DMS79 treated with DMSO at 0.1 percent for 48 hours (cell line): ENCODE results near the gene DHX35.

Experiments used
- DNase-seq: peaks from one replicate; lab custom pipeline; 2025; lab: John Stamatoyannopoulos, UW

Gene DHX35, protein sequence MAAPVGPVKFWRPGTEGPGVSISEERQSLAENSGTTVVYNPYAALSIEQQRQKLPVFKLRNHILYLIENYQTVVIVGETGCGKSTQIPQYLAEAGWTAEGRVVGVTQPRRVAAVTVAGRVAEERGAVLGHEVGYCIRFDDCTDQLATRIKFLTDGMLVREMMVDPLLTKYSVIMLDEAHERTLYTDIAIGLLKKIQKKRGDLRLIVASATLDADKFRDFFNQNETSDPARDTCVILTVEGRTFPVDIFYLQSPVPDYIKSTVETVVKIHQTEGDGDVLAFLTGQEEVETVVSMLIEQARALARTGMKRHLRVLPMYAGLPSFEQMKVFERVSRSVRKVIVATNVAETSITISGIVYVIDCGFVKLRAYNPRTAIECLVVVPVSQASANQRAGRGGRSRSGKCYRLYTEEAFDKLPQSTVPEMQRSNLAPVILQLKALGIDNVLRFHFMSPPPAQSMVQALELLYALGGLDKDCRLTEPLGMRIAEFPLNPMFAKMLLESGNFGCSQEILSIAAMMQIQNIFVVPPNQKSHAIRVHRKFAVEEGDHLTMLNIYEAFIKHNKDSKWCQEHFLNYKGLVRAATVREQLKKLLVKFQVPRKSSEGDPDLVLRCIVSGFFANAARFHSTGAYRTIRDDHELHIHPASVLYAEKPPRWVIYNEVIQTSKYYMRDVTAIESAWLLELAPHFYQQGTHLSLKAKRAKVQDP

DNA sequence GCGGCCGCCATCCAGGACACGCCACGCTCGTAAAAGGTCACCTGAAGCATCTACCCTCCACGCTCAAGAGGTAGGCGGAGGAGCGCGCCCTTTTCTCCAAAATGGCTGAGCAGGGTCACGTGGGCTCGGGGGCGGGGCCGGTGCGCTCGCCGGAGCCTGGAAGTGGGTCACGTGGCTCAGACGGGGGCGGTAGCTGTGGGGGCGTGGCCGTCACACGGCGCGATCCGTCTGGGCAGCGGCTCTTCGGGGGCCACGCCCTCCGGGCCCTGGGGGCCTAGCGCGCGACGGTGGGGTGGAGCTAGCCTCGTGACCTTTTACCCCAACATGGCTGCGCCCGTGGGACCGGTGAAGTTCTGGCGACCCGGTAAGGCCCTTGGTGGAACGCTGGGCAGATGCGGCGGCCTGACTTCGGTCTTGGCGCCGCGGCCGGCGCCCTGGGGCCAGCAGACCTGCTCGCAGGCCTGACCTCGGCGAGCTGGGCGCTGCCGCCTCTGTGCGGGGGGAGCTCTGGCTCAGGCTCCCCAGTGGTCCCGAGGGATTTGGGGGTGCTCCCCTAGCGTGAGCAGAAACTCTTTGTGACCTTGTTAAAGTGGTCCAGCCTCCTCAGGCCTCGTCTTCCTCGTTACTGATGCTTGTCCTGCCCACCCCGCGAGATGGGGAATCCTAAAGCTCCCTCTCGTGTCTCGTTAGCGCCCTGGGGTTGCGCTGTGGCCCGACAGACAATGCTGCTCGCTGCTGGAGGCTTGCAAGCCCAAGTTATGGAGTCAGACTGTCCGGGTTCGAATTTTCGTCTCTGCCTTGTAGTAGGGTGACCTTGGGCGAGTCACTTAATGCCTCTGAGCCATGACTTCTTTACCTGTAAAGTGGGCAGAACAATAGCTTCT lies at the start of gene DHX35:
TSS of gene DHX35 (plus strand) at position 301 of the 884 bp plus-strand sequence. CDS start at position 325, 24 bp downstream.
- DNase-seq: peak; percentile 83

DNA sequence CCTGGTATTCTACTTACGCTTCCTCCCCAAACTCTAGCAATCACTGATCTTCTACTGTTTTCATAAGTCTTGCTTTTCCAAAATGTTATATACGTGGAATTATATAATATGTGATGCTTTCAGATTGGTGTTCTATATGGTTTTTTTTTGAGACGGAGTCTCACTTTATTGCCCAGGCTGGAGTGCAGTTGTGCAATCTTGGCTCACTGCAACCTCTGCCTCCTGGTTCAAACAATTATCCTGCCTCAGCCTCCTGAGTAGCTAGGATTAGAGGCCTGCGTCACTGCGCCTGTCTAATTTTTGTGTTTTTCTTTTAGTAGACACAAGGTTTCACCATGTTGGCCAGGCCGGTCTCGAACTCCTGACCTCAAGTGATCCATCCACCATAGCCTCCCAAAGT lies 46.8 kb upstream of the DHX35 start:
- no peak for DNase-seq

DNA sequence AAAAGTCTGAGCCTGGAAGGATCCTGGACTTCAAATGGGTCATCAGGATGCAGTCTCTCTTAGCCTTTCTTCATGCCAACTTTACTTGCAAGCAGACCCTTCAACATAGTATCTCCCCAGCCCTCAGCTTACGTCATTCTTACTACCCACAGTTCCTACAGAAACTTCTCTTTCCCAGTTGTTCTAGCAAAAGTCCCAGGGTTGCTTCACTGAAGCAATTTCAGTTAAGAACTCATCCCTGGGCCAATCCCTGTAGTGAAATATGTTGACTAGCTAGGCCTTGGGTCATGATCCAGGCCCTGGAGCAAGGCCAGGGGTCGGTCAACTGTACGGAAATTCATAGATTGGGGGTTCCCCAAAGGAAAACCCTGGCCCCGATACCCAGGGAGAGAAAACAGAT lies 44.5 kb upstream of the DHX35 start:
- no peak for DNase-seq

DNA sequence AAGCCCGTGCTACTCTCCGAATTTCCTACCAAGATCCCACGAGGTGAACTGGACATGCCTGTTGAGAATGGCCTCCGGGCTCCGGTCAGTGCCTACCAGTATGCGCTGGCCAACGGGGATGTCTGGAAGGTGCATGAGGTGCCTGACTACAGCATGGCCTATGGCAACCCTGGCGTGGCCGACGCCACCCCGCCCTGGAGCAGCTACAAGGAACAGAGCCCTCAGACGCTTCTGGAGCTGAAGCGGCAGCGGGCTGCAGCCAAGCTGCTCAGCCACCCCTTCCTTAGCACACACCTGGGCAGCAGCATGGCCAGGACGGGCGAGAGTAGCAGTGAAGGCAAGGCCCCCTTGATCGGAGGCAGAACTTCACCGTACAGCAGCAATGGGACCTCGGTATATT lies 44.0 kb upstream of the DHX35 start:
- DNase-seq: no peak

DNA sequence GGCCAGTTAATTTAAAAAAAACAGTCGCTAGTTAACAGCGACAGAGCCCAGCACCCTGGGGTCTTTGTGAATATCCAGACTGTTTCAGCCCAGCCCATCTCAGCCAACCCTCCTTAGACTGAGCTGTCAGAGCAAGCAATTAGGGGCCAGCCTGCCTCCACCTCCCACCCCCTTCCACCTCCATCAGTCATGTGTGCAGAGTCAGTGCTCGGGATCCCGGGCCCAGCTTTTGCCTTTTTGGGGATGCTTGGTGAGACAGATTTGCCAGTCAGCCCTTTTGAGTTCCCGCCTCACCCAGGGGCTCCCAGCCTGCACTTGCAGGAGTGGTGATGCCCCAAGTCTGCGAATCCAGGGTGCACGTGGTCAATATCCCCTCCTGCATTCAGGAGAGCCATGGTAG lies 42.5 kb upstream of the DHX35 start:
- no peak for DNase-seq

DNA sequence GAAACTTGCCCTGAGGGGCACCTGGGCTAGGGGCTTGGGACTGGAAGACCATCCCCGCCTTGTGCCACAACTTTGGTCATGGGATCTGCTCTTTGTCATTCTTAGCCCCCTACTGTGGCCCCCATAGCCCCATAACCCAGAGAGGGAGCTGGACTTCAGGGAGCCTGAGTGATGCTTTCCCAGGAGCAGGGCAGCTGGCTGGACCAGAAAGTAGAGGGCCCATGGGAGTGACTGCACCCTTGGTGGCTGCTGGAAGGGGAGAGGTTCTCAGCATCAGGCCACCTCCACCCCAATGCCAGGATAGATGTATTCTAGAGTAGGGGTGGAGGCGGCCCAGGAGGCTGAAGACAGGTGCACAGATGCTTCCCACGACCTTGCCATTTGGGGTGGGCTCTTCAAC lies 41.7 kb upstream of the DHX35 start:
- DNase-seq: no peak

DNA sequence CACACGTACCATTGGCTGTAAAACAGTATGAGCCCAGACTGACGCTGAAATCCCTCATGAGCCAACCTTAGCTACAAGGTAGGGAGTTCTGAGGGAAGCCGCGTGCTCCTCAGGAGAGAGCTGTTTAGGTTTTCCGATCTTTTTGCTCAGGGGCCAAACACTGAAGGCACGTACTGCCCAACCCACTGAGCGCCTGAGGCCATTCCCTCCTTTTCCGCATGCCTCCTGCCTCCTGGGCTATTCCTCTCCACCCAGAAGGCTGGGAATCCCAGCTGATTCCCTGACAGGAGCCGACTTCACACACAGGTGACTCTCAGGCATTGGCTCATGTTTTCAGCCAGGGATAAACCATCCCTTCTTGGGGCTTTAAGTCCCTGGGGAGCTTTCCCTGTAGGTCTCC lies 41.3 kb upstream of the DHX35 start:
- DNase-seq: no peak

DNA sequence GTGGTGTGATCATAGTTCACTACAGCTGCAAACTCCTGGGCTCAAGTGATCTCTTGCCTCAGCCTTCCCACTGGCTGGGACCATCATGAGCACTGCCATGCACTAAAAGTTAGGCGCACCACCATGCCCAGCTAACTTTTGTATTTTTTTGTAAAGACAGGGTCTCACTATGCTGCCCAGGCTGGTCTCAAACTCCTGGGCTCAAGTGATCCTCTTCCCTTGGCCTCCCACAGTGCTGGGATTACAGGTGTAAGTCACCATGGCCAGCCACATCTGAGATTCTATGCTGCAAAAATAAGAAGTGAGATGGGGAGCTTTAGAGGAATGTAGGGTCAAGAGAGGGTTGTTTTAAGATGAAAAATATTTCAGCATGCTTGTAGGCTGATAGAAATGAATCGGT lies 37.4 kb upstream of the DHX35 start:
- DNase-seq: no peak

DNA sequence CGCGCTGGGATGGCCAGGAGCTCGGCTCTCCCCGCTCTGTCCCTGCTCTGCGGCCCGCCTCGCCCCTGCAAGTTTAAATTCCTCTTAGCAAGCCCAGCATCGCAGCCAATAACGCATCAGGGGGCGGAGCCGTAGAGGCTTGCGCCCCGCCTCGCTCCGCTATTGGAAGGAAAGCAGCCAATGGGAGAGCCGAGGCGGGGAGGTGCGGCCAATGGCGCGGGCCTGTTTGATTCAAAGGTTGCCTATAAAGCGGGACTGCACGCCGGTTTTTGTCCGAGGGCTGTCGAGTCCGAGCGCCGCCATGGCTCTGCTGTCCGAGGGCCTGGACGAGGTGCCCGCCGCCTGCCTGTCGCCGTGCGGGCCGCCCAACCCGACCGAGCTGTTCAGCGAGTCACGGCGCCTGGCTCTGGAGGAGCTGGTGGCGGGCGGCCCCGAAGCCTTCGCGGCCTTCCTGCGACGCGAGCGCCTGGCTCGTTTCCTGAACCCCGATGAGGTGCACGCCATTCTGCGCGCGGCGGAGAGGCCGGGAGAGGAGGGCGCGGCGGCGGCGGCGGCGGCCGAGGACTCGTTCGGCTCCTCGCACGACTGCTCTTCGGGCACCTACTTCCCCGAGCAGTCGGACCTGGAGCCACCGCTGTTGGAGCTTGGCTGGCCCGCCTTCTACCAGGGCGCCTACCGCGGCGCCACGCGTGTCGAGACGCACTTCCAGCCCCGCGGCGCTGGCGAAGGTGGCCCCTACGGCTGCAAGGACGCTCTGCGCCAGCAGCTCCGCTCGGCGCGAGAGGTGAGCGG lies 35.8 kb upstream of the DHX35 start, which contains the start of gene FAM83D:
TSS of gene FAM83D (plus strand) at position 276 of the 792 bp plus-strand sequence. CDS start at position 302, 26 bp downstream.
- peak; percentile 80 for DNase-seq

DNA sequence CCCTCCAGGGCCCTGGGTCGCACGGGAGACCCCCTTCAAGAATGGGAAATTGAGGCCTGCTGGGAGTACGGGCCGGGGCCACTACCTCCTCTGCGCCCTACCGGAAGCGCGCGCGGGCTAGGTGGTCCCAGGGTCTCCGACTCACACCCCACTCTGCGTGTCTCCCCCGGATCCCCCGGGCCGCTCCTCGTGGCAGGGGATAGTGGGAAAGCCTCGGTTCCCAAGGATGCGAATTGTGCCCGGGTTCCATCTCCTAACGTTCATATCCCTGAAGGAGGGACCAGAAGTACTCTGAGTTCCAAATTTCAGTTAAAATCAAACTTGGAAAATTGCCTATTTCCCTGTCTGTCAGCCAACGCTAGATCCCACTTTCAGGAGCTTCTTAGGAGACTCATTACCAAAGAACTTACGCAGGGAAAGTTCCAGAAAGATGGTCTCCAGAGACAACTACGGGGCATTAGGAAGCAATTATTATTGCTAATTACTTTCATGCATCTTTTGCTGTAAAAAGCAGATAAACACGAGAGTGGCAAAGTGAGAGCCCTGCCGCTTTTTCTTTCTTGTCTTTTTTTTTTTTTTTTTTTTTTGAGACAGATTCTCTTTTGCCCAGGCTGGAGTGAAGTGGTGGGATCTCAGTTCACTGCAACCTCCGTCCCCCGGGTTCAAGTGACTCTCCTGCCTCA lies 35.1 kb upstream of the DHX35 start:
- no peak for DNase-seq

DNA sequence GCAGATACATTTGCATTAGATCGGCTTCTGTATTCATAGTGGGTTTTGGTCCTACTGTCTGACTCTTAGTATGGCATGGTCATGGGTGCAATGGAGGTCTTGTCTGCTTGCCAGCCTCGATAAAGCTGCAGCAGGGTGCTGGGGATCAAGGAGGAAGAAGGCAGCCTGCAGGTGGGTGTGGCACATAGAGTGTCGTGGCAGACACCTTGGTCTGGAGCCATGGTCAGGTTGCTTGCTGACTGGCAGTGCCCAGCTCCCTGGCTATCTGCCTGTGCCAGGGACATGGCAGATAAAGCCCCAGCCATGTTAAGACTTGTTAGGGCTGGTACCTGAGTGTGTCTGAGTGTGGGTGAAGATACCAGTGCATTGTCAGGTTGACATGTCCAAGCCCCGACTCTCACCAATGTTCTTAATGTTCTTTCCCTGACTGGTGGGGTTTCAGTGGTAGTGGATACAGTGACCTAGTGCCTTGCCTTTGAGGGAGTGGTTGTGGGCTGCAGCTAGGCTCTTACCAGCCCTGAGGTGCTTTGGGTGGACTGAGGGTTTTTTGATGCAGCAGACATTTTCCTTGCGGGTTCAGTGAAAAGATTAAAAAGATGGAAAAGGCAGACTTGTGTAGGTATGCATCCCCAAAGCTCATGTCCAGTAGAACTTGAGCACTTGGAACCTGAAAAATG lies 34.1 kb upstream of the DHX35 start:
- no peak for DNase-seq

DNA sequence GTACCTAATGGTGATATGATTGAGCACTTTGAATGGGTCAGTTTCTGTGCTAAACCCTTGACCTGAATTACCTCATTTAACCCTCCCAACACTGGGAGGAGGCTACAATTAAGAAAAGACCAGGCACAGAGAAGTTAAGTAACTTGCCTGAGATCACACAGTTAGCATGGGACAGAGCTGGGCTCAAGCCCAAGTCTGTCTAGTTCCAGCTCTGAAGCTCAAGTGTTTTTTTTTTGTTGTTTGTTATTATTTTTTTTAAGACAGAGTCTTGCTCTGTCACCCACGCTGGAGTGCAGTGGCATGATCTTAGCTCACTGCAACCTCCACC lies 31.9 kb upstream of the DHX35 start:
- no peak for DNase-seq

DNA sequence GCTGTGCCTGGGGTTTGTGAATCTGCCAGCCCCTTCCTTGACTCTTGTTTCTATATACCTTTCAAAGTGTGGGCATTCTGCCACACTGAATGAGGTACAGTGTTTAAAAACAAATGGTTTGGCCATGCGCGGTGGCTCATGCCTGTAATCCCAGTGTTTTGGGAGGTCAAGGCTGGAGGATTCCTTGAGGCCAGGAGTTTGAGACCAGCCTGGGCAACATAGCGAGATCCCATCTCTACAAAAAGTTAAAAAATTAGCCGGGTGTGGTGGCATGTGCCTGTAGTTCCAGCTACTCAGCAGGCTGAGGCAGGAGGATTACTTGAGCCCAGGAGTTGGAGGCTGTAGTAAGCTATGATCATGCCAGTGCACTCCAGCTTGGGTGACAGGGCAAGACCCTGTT lies 30.2 kb upstream of the DHX35 start:
- no peak for DNase-seq

DNA sequence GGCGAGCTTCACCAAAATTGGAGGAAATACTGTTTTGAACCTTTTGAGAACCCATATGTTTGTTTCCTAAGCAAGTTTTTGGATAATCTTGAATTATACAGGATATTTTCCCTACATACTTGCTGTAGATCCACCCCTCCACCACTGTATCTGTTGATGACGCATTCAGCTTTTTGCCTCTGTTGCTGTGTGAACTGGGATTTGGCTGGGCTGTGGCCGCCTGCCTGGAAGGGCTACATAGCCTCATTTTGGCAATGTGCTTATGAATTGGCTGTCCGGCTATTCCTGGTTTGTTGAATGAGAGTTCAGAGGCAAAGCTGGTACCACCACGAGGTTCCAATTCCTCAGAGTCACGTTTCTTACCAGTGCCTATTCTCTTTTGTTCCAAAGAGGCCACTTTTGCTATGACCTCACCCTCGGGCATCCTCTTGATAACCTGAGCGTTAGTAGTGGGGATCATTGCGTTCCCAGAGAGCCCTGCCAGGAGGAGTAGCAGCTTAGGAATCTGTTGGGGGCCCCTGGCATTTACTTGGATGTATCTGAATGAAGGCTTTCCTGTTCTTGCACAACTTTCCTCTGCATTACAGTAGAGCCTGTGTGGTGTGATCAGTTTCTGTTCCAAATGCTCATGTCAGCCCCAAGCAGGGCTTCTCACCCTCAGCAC lies 29.6 kb upstream of the DHX35 start:
- no peak for DNase-seq

DNA sequence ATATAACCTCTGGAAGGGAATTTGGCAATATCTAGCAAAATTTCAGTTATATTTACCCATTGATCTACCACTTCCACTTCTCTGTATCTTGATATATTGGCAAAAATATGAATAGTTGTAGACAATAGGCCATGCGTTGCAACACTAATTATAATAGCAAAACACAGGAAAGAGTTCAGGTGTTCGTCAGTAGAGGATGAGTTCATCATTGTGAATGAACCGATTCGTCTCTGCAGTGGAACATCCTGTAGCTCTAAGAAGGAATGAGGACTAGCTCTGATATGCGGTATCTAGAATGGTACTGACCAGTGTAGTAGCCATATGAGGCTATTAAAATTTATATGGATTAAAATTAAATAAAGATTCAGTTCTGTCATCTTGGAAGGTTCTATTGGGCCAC lies 27.6 kb upstream of the DHX35 start:
- no peak for DNase-seq

DNA sequence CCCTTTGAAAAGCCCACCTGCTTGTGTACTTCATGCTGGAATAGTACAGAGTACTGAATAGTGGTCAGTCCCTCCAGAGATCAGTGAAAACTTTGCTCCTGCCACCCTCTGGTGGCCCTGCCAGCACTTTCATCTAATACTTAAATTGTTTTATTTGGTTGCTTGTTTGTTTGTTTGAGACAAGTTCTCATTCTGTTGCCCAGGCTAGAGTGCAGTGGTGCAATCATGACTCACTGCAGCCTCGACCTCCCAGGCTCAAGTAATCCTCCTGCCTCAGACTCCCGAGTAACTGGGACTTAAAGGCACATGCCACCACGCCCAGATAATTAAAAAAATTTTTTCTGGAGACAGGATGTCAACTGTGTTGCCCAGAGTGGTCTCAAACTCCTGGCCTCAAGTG lies 26.9 kb upstream of the DHX35 start:
- DNase-seq: no peak

DNA sequence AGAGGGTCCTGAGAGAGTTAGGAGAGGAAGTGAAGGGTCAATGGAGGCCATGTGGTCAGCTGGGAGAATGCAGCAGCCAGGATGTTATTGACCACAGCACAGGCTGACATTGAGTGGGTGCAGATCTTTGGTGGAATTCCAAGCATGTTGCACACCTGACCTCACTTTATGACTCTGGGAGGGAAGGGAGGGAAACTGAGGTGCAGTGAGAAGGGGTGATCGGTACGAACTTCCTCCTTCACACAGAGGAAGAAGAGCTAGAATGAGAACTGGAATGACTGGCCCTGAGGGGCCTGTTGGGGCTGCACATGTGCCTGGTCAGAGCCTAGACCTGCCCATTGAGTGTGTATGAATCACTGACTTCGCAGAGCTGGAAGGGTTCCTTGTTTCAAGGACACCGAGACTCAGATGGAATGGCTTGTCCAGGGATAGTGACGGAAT lies 26.2 kb upstream of the DHX35 start:
- no peak for DNase-seq

DNA sequence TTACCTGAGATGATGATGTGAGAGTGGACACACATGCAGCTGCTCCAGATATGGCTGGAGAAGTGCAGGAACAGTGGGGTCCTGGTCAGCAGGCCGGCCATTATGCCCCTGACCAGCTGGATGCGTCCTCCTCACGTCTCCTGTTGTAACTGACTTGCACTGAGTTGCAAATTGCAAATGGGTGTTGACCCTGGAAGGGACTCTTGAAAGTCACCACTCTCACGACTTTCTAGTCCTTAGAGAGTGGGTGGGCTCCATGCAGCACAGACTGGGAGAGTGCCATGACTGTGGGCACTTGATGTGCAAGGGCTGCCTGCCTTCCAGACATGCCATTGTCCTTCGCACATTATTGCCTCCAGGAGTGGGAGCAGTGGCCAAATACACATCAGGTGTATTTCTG lies 25.1 kb upstream of the DHX35 start:
- no peak for DNase-seq

DNA sequence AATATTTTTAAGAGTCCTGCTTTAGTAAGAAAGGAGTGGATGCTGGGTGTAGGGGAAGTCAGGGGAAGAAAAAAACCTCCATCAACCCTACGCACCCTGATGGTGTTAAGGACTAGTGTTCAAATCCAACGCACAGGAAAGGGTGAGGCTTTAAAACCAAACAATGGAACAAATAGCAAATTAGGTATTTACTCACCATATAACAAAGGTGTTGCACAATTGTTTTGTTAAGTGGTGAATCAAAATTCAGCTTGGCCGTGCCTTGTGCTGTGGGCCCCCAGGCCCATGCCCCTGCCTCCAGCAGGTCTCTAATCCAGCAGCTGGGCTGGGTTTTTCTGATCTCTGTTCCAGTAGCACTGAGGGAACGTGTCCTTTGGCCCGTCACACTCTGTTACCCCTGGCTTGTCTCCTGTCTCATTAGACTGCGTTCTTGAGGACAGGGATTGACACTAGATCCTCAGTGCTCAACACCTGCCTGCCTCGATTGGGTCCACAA lies 24.1 kb upstream of the DHX35 start:
- no peak for DNase-seq

DNA sequence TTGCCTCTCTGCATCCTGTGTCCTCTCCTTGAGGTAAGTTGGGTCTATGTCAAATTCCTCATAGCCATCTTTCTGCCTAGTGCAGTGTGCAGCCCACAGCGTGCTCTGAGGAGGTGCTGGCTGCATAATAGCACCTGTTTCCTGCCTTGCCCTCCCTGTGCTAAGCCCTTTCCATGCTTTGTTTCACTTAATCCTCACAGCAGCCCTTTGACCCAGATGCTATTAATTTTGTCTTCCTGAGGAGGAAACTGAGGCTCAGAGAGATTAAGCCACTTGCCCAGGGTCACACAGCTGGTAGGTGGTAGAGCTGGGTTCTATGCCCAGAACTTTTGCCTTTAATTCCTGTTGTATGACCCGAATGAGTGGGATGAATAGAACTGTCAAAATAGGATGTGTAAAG lies 22.5 kb upstream of the DHX35 start:
- DNase-seq: no peak
